IPS-NIHi7 (cell line): ENCODE measurements around the gene KIAA0408.

Experiments
- DNase-seq: peaks from one replicate; pipeline ENCODE4 v3.0.0; 2012; ENCODE audit warnings: mixed read lengths; ENCODE audit errors: extremely low spot score

Gene KIAA0408

GRCh38 chr6:127459231-127459641 lies at the start of gene KIAA0408:
Gene KIAA0408, minus strand, starts transcription at chr6:127459389. Its CDS starts 5,408 bp downstream, at chr6:127453981.
- DNase-seq = peak; percentile 75

GRCh38 chr6:127506894-127507293 lies 47.7 kb upstream of the KIAA0408 start:
- no peak for DNase-seq

GRCh38 chr6:127503022-127503421 lies 43.8 kb upstream of the KIAA0408 start:
- no peak for DNase-seq

GRCh38 chr6:127497410-127497809 lies 38.2 kb upstream of the KIAA0408 start:
- DNase-seq = no peak

- no peak for DNase-seq
These were observed 37.3 kb upstream of the KIAA0408 start for GRCh38 chr6:127496471-127496870.

- no peak for DNase-seq
These were observed 35.1 kb upstream of the KIAA0408 start for GRCh38 chr6:127494240-127494767.

- DNase-seq = no peak
These were observed 30.1 kb upstream of the KIAA0408 start for GRCh38 chr6:127489248-127489647.

GRCh38 chr6:127486934-127487333 lies 27.7 kb upstream of the KIAA0408 start:
- DNase-seq = no peak

- DNase-seq = no peak
These were observed 25.1 kb upstream of the KIAA0408 start for GRCh38 chr6:127484212-127484863.

- peak; percentile 62 for DNase-seq
These were observed 24.3 kb upstream of the KIAA0408 start for GRCh38 chr6:127483399-127484055.

- no peak for DNase-seq
These were observed 23.1 kb upstream of the KIAA0408 start for GRCh38 chr6:127482325-127482724.

GRCh38 chr6:127481628-127482027 lies 22.4 kb upstream of the KIAA0408 start:
- DNase-seq = no peak

GRCh38 chr6:127481111-127481510 lies 21.9 kb upstream of the KIAA0408 start:
- DNase-seq = no peak

- DNase-seq = no peak
These were observed 18.5 kb upstream of the KIAA0408 start for GRCh38 chr6:127477658-127478057.

- no peak for DNase-seq
These were observed 16.6 kb upstream of the KIAA0408 start for GRCh38 chr6:127475823-127476176.

- DNase-seq = no peak
These were observed 16.1 kb upstream of the KIAA0408 start for GRCh38 chr6:127475135-127475822.

- no peak for DNase-seq
These were observed 12.4 kb upstream of the KIAA0408 start for GRCh38 chr6:127471379-127472255.

GRCh38 chr6:127468936-127469335 lies 9.7 kb upstream of the KIAA0408 start:
- DNase-seq = no peak

- no peak for DNase-seq
These were observed 7.2 kb upstream of the KIAA0408 start for GRCh38 chr6:127466416-127466815.

GRCh38 chr6:127464881-127465459 lies 5.8 kb upstream of the KIAA0408 start:
- peak; percentile 77 for DNase-seq

GRCh38 chr6:127464161-127464880 lies 5.1 kb upstream of the KIAA0408 start:
- DNase-seq = no peak
